H9 (cell line): Measurements from ENCODE around the gene CEP89. TPM values are rescaled to one million over a fixed set of nuclear protein-coding genes. Genes with fewer than 3 reads are reported as not detected.
"Not testable (repeated sequence)": the region's sequence is repeated elsewhere in the genome, so short reads cannot be mapped to it uniquely, and the experiment has no call there.

Experiments used
- DNase-seq: peaks from one replicate; pipeline ENCODE4 v3.0.0-alpha.2; 2017
- H2AFZ ChIP-seq: one replicate; pipeline ENCODE4 v1.6.1; 2013; ENCODE audit warnings: mild to moderate bottlenecking, low read length, control low read depth, moderate library complexity
- H2AK5ac ChIP-seq: 2 replicates; pipeline ENCODE4 v1.6.1; 2013; ENCODE audit warnings: low read length, control low read depth, mixed read lengths; ENCODE audit not compliant: insufficient read length
- H2BK120ac ChIP-seq: one replicate; pipeline ENCODE4 v1.6.1; 2013; ENCODE audit warnings: low read depth, mild to moderate bottlenecking, low read length, control low read depth, inconsistent platforms; ENCODE audit not compliant: poor library complexity, severe bottlenecking
- H2BK12ac ChIP-seq: 2 replicates; pipeline ENCODE4 v1.6.1; 2013; ENCODE audit warnings: low read length, control low read depth, mixed read lengths, low read depth; ENCODE audit not compliant: insufficient read length
- H2BK15ac ChIP-seq: 2 replicates; pipeline ENCODE4 v1.6.1; 2013; ENCODE audit warnings: low read depth, low read length, control low read depth
- H2BK20ac ChIP-seq: one replicate; pipeline ENCODE4 v1.6.1; 2013; ENCODE audit warnings: low read depth, mild to moderate bottlenecking, low read length, control low read depth, inconsistent platforms; ENCODE audit not compliant: poor library complexity, severe bottlenecking
- H2BK5ac ChIP-seq: 2 replicates; pipeline ENCODE4 v1.6.1; 2013; ENCODE audit warnings: low read length, control low read depth, mixed read lengths; ENCODE audit not compliant: insufficient read length
- H3K14ac ChIP-seq: 2 replicates; pipeline ENCODE4 v1.6.1; 2013; ENCODE audit warnings: low read length, control low read depth; ENCODE audit not compliant: insufficient read depth
- H3K18ac ChIP-seq: 2 replicates; pipeline ENCODE4 v1.6.1; 2013; ENCODE audit warnings: low read depth, mild to moderate bottlenecking, mixed read lengths, low read length, control low read depth; ENCODE audit not compliant: insufficient read length
- H3K23ac ChIP-seq: 2 replicates; pipeline ENCODE4 v1.6.1; 2013; ENCODE audit warnings: low read length, control low read depth, mixed read lengths, low read depth; ENCODE audit not compliant: insufficient read length
- H3K23me2 ChIP-seq: 2 replicates; pipeline ENCODE4 v1.6.1; 2013; ENCODE audit warnings: low read depth, mild to moderate bottlenecking, mixed read lengths, low read length, control low read depth; ENCODE audit not compliant: insufficient read length, poor library complexity, severe bottlenecking
- H3K27ac ChIP-seq: 2 replicates; pipeline ENCODE4 v1.5.1; 2013; ENCODE audit warnings: low read length, control low read depth, mixed read lengths, low read depth; ENCODE audit not compliant: insufficient read length
- H3K27me3 ChIP-seq: 2 replicates; pipeline ENCODE4 v1.6.1; 2013; ENCODE audit warnings: low read length, control low read depth, inconsistent platforms; ENCODE audit not compliant: insufficient read depth
- H3K4ac ChIP-seq: 2 replicates; pipeline ENCODE4 v1.6.1; 2013; ENCODE audit warnings: low read depth, mild to moderate bottlenecking, control low read depth, inconsistent platforms, low read length, moderate library complexity
- H3K4me1 ChIP-seq: 2 replicates; pipeline ENCODE4 v1.6.1; 2013; ENCODE audit warnings: low read length, control low read depth, inconsistent platforms; ENCODE audit not compliant: insufficient read depth
- H3K4me2 ChIP-seq: 2 replicates; pipeline ENCODE4 v1.6.1; 2013; ENCODE audit warnings: low read length, control low read depth, mixed read lengths; ENCODE audit not compliant: insufficient read length, insufficient read depth
- H3K56ac ChIP-seq: 2 replicates; pipeline ENCODE4 v1.6.1; 2013; ENCODE audit warnings: low read depth, mild to moderate bottlenecking, mixed read lengths, low read length, control low read depth; ENCODE audit not compliant: insufficient read length
- H3K79me1 ChIP-seq: 2 replicates; pipeline ENCODE4 v1.6.1; 2013; ENCODE audit warnings: low read depth, mild to moderate bottlenecking, moderate library complexity, low read length, control low read depth, inconsistent platforms; ENCODE audit not compliant: insufficient read depth, poor library complexity, severe bottlenecking
- H3K79me2 ChIP-seq: 2 replicates; pipeline ENCODE4 v1.6.1; 2013; ENCODE audit warnings: low read length, control low read depth, inconsistent platforms; ENCODE audit not compliant: insufficient read depth
- H3K9ac ChIP-seq: 2 replicates; pipeline ENCODE4 v1.6.1; 2013; ENCODE audit warnings: low read length, control low read depth, mixed read lengths; ENCODE audit not compliant: insufficient read length; ENCODE audit errors: extremely low read depth
- H3K9me3 ChIP-seq: one replicate; pipeline ENCODE4 v1.6.1; 2013; ENCODE audit warnings: low read depth, low read length, inconsistent platforms; ENCODE audit not compliant: control insufficient read depth
- H3T11ph ChIP-seq: one replicate; pipeline ENCODE4 v1.6.1; 2013; ENCODE audit warnings: mild to moderate bottlenecking, low read length, control low read depth, inconsistent platforms
- H4K20me1 ChIP-seq: one replicate; pipeline ENCODE4 v1.6.1; 2013; ENCODE audit not compliant: control insufficient read depth, insufficient read length, insufficient read depth
- H4K5ac ChIP-seq: 2 replicates; pipeline ENCODE4 v1.6.1; 2013; ENCODE audit warnings: low read depth, mild to moderate bottlenecking, mixed read lengths, low read length, control low read depth; ENCODE audit not compliant: insufficient read length
- H4K8ac ChIP-seq: replicated peaks from 2 replicates; pipeline ENCODE4 v1.6.1; 2013; ENCODE audit warnings: low read length, control low read depth, mixed read lengths, low read depth; ENCODE audit not compliant: insufficient read length
- H4K91ac ChIP-seq: 2 replicates; pipeline ENCODE4 v1.6.1; 2013; ENCODE audit warnings: low read depth, mild to moderate bottlenecking, moderate library complexity, mixed read lengths, low read length, control low read depth; ENCODE audit not compliant: insufficient read length
- H3K27ac Mint-ChIP-seq, 3 experiments: 2 replicates in 2 of 3; 3 replicates in 1 of 3; pipeline ENCODE4 v1.8.0; 2020 to 2021; ENCODE audit warnings: mixed read lengths in 3 of 3, mild to moderate bottlenecking in 1 of 3, moderate library complexity in 1 of 3
- H3K27me3 Mint-ChIP-seq: 2 replicates; pipeline ENCODE4 v1.8.0; 2021; ENCODE audit warnings: low read depth, mild to moderate bottlenecking, moderate library complexity, mixed read lengths
- H3K36me3 Mint-ChIP-seq, 3 experiments: 2 replicates in 2 of 3; 3 replicates in 1 of 3; pipeline ENCODE4 v1.8.0; 2020 to 2021; ENCODE audit warnings: low read depth in 3 of 3, mixed read lengths in 3 of 3; ENCODE audit not compliant: insufficient read depth in 1 of 3
- H3K4me1 Mint-ChIP-seq, 2 experiments: 2 replicates each; pipeline ENCODE4 v1.8.0; 2020; ENCODE audit warnings: mixed read lengths in 2 of 2
- H3K4me3 Mint-ChIP-seq, 2 experiments: 2 replicates in 1 of 2; 3 replicates in 1 of 2; pipeline ENCODE4 v1.8.0; 2020 to 2021; ENCODE audit warnings: mild to moderate bottlenecking in 2 of 2, mixed read lengths in 2 of 2, moderate library complexity in 1 of 2
- H3K9me3 Mint-ChIP-seq, 2 experiments: 2 replicates in 1 of 2; 3 replicates in 1 of 2; pipeline ENCODE4 v1.8.0; 2020; ENCODE audit warnings: mild to moderate bottlenecking in 2 of 2, mixed read lengths in 2 of 2, moderate library complexity in 1 of 2
- CTCF ChIP-seq: fragments of 200-600 bp; sonication (generic); conservative IDR thresholded peaks from 3 replicates; pipeline ENCODE4 v1.8.0; 2021; ENCODE audit warnings: antibody characterized with exemption, mild to moderate bottlenecking
- WGBS: extraction: QIAGEN DNeasy Blood & Tissue Kit; methylation state at CpG from one replicate; pipeline ENCODE4 v1.1.7; 2013; ENCODE audit warnings: missing lambda C conversion rate, low lambda C conversion rate, mixed read lengths; ENCODE audit not compliant: insufficient read length; ENCODE audit errors: extremely low coverage; 5-methylcytosine and 5-hydroxymethylcytosine counted together
- total RNA-seq: library from RNA; stranded (reverse); gene quantifications from 2 replicates; pipeline ENCODE4 v1.2.1, GENCODE V29; 2021

Gene CEP89
- total RNA-seq, 1 experiment from 2014 or later: 22.1 TPM

GRCh38 chr19:32857584-32857983 is 114.2 kb downstream of the CEP89 start:
- Histone ChIP-seq H2BK5ac (no peak overlapping the region), H3K4me2 (no peak overlapping the region), H2AFZ (no peak overlapping the region), H2BK20ac (no peak overlapping the region), H3K23me2 (no peaks in the 10 kb centered on the region), H2BK15ac (no peak overlapping the region), H3K23ac (no peak overlapping the region), H3K4ac (no peak overlapping the region), H2BK120ac (no peak overlapping the region), H4K91ac (no peak overlapping the region), H3K27me3 (no peaks in the 10 kb centered on the region), H2BK12ac (no peak overlapping the region), H3K14ac (no peak overlapping the region), H3T11ph (no peak overlapping the region), H3K27ac (no peak overlapping the region), H2AK5ac (no peak overlapping the region), H3K9ac (no peak overlapping the region), H3K56ac (no peak overlapping the region), H3K18ac (no peak overlapping the region), H3K9me3 (no peaks in the 10 kb centered on the region), H4K8ac (no peak overlapping the region), H4K5ac (no peak overlapping the region), H4K20me1 (no peaks in the 10 kb centered on the region), H3K4me1 (no peaks in the 10 kb centered on the region), H3K79me2 (no peaks in the 10 kb centered on the region), H3K79me1 (no peaks in the 10 kb centered on the region)
- Mint-ChIP-seq H3K4me1 (no peaks in the 10 kb centered on the region), H3K27ac (no peak overlapping the region), H3K36me3 (no peaks in the 10 kb centered on the region), H3K9me3 (no peaks in the 10 kb centered on the region), H3K4me3 (no peak overlapping the region), H3K27me3 (no peaks in the 10 kb centered on the region)
- no CpG with 5 or more reads among the region's 5 CpGs for WGBS
- no peak for TF ChIP-seq CTCF
- no peak for DNase-seq

DNA sequence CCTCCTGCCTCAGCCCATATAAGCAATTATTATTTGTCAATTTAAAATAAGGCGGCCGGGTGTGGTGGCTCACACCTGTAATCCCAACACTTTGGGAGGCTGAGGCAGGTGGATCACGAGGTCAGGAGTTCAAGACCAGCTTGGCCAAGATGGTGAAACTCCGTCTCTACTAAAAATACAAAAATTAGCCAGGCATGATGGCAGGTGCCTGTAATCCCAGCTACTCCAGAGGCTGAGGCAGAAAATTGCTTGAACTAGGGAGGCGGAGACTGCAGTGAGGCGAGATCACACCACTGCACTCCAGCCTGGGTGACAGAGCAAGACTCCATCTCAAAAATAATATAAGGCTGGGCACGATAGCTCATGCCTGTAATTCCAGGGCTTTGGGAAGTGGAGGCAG is 114.9 kb downstream of the CEP89 start:
- not testable (repeated sequence) for H3T11ph ChIP-seq, H3K27ac ChIP-seq, H3K79me1 ChIP-seq, H4K20me1 ChIP-seq, H3K4me2 ChIP-seq, H2BK20ac ChIP-seq, H3K4me3 Mint-ChIP-seq, H3K23ac ChIP-seq, H2AFZ ChIP-seq, H2BK5ac ChIP-seq, DNase-seq, H3K18ac ChIP-seq, H3K9me3 ChIP-seq, H3K9me3 Mint-ChIP-seq, H4K5ac ChIP-seq, H3K23me2 ChIP-seq, H3K9ac ChIP-seq, H3K27me3 ChIP-seq, H3K36me3 Mint-ChIP-seq, H3K4me1 ChIP-seq, H3K14ac ChIP-seq, H2BK12ac ChIP-seq, H2AK5ac ChIP-seq, H3K4me1 Mint-ChIP-seq, H4K91ac ChIP-seq, H2BK15ac ChIP-seq, H3K27me3 Mint-ChIP-seq, H3K4ac ChIP-seq, H3K27ac Mint-ChIP-seq, H4K8ac ChIP-seq, H3K79me2 ChIP-seq, H2BK120ac ChIP-seq, H3K56ac ChIP-seq
- no CpG with 5 or more reads among the region's 7 CpGs for WGBS
